SK-N-SH (cell line): ENCODE data around the gene ANKS4B. TPM values are rescaled to one million over a fixed set of nuclear protein-coding genes. Genes with fewer than 3 reads are reported as not detected.
A peak's percentile ranks its signal among the peaks of the same experiment; 100 is the strongest.

Experiments
- CTCF ChIA-PET: fragments of 300-600, 350-600 bp; formaldehyde crosslinking; extraction: SDS; loops from one replicate; lab custom pipeline; 2021; lab: Yijun Ruan, JAX
- POLR2A ChIA-PET: fragments of 350-600 bp; sonication (Branson Sonifier 250); formaldehyde crosslinking; extraction: SDS; loops from one replicate; lab custom pipeline; 2020; ENCODE audit warnings: antibody characterized with exemption, inconsistent platforms; lab: Yijun Ruan, JAX
- DNase-seq: peaks from one replicate; pipeline ENCODE4 v3.0.0; 2012
- H2AFZ ChIP-seq: fragments of 200-600 bp; sonication (generic); 2 replicates; pipeline ENCODE4 v1.8.1; 2016; ENCODE audit warnings: antibody characterized with exemption, mild to moderate bottlenecking, low read depth
- H3F3A ChIP-seq: fragments of 200-600 bp; sonication (generic); replicated peaks from 2 replicates; pipeline ENCODE3; 2016; ENCODE audit warnings: antibody characterized with exemption, mild to moderate bottlenecking; ENCODE audit not compliant: insufficient read depth
- H3K27ac ChIP-seq, 2 experiments: fragments of 200-500 bp in 1 of 2; fragments of 200-600 bp in 1 of 2; sonication (Bioruptor generic) in 1 of 2; sonication (generic), shearing (Covaris generic) in 1 of 2; 2 replicates each; pipeline versions ENCODE4 v1.5.1 to v1.6.1; 2014 to 2016; ENCODE audit warnings: low read depth in 2 of 2, inconsistent platforms in 1 of 2, low read length in 1 of 2, mild to moderate bottlenecking in 1 of 2, mixed read lengths in 1 of 2
- H3K27me3 ChIP-seq: fragments of 200-600 bp; sonication (generic), shearing (Covaris generic); 2 replicates; pipeline ENCODE4 v1.6.1; 2016; ENCODE audit warnings: mixed run types; ENCODE audit not compliant: insufficient read depth
- H3K36me3 ChIP-seq, 2 experiments: fragments of 200-500 bp in 1 of 2; fragments of 200-600 bp in 1 of 2; sonication (Bioruptor generic) in 1 of 2; sonication (generic) in 1 of 2; replicated peaks in 1 of 2; 2 replicates each; pipeline versions ENCODE3 to v1.5.1; 2014 to 2016; ENCODE audit warnings: low read length in 1 of 2, mild to moderate bottlenecking in 1 of 2; ENCODE audit not compliant: insufficient read depth in 2 of 2, control insufficient read depth in 1 of 2
- H3K4me1 ChIP-seq, 2 experiments: fragments of 200-500 bp in 1 of 2; fragments of 200-600 bp in 1 of 2; sonication (Bioruptor generic) in 1 of 2; sonication (generic), shearing (Covaris generic) in 1 of 2; 2 replicates each; pipeline versions ENCODE4 v1.5.1 to v1.6.1; 2014 to 2016; ENCODE audit warnings: low read depth in 1 of 2, low read length in 1 of 2, mixed run types in 1 of 2; ENCODE audit not compliant: insufficient read depth in 2 of 2, control insufficient read depth in 1 of 2
- H3K4me2 ChIP-seq: fragments of 200-600 bp; sonication (generic), shearing (Covaris generic); 2 replicates; pipeline ENCODE4 v1.6.1; 2017; ENCODE audit warnings: mixed run types
- H3K4me3 ChIP-seq, 2 experiments: fragments of 200-500 bp in 1 of 2; fragments of 200-600 bp in 1 of 2; sonication (Bioruptor generic) in 1 of 2; sonication (generic), shearing (Covaris generic) in 1 of 2; 2 replicates each; pipeline versions ENCODE4 v1.5.1 to v1.8.1; 2014 to 2016; ENCODE audit warnings: low read depth in 2 of 2, inconsistent platforms in 1 of 2, low read length in 1 of 2, mild to moderate bottlenecking in 1 of 2, mixed read lengths in 1 of 2, moderate library complexity in 1 of 2
- H3K79me2 ChIP-seq: fragments of 200-600 bp; sonication (generic); 2 replicates; pipeline ENCODE4 v1.8.1; 2017; ENCODE audit warnings: mild to moderate bottlenecking; ENCODE audit not compliant: insufficient read depth
- H3K9ac ChIP-seq: fragments of 200-600 bp; sonication (generic); 2 replicates; pipeline ENCODE4 v1.6.1; 2017; ENCODE audit warnings: mixed run types
- H3K9me2 ChIP-seq: fragments of 200-600 bp; sonication (generic); 2 replicates; pipeline ENCODE4 v1.6.1; 2017; ENCODE audit warnings: mixed run types
- H3K9me3 ChIP-seq: fragments of 200-600 bp; sonication (generic); 2 replicates; pipeline ENCODE4 v1.6.1; 2017; ENCODE audit warnings: mixed run types, mild to moderate bottlenecking, moderate library complexity
- H4K20me1 ChIP-seq: fragments of 200-600 bp; sonication (generic); 2 replicates; pipeline ENCODE4 v1.6.1; 2017; ENCODE audit warnings: mild to moderate bottlenecking, mixed run types; ENCODE audit not compliant: insufficient read depth
- CHD2 ChIP-seq: fragments of 150-350 bp; IDR thresholded peaks from 2 replicates; pipeline ENCODE4 v1.6.1; 2018; ENCODE audit warnings: low read length; ENCODE audit not compliant: partially characterized antibody
- EZH2phosphoT487 ChIP-seq: fragments of 200-600 bp; sonication (generic); IDR thresholded peaks from 2 replicates; pipeline ENCODE4 v1.6.1; 2017; ENCODE audit warnings: low read depth, mixed run types, mild to moderate bottlenecking, antibody characterized with exemption, moderate library complexity, borderline replicate concordance
- FOXJ3 ChIP-seq: sonication (generic); formaldehyde crosslinking; IDR thresholded peaks from 2 replicates; pipeline ENCODE4 v1.5.1; 2020; ENCODE audit warnings: mild to moderate bottlenecking, missing genetic modification reagents
- FOXM1 ChIP-seq: IDR thresholded peaks from 2 replicates; pipeline ENCODE4 v1.4.0; 2012; ENCODE audit warnings: low read depth, mild to moderate bottlenecking
- MEF2A ChIP-seq: IDR thresholded peaks from 2 replicates; pipeline ENCODE4 v1.4.0; 2012; ENCODE audit warnings: low read depth, borderline replicate concordance
- NFIC ChIP-seq: IDR thresholded peaks from 2 replicates; pipeline ENCODE4 v1.4.0; 2012; ENCODE audit warnings: borderline replicate concordance
- RAD21 ChIP-seq: IDR thresholded peaks from 2 replicates; pipeline ENCODE4 v1.6.1; 2012; ENCODE audit warnings: mild to moderate bottlenecking, low read length
- SMC3 ChIP-seq: IDR thresholded peaks from 2 replicates; pipeline ENCODE4 v1.6.1; 2012; ENCODE audit warnings: low read depth, low read length, improper control_type of control experiment
- USF1 ChIP-seq: IDR thresholded peaks from 2 replicates; pipeline ENCODE4 v1.4.0; 2012; ENCODE audit warnings: low read depth, borderline replicate concordance
- WGBS: methylation state at CpG from one replicate; pipeline ENCODE4 v1.1.6; 2017; ENCODE audit warnings: low lambda C conversion rate; 5-methylcytosine and 5-hydroxymethylcytosine counted together
- polyA plus RNA-seq, 3 experiments: library from polyadenylated mRNA; depleted of rRNA; stranded (reverse); fragments of >200 nt; gene quantifications; 2 replicates each; pipeline ENCODE4 v1.2.3, GENCODE V29; 2012
- TF ChIP-seq, protein P1 (sequence below): fragments of 150-350 bp; IDR thresholded peaks from 2 replicates; pipeline ENCODE4 v1.6.1; 2017; ENCODE audit warnings: antibody characterized with exemption, low read length, low read depth, borderline replicate concordance

The ANKS4B gene
- polyA plus RNA-seq, 1 of the 3 experiments (the other 2 are of a cell fraction): not detected

GRCh38 chr16:21276090-21276489 is 42.6 kb downstream of the ANKS4B start:
- Histone ChIP-seq H3K27me3 (peaks cover 20% of the 10 kb centered on the region; the same call in 1 of the 2 replicates), H4K20me1 (no peaks in the 10 kb centered on the region), H3K36me3 (no peaks in the 10 kb centered on the region), H3K9ac (no peak overlapping the region), H3K9me3 (no peaks in the 10 kb centered on the region), H3F3A (no peaks in the 10 kb centered on the region), H3K4me2 (no peak overlapping the region), H3K9me2 (no peaks in the 10 kb centered on the region), H3K4me1 (peaks cover 0 to 3% of the 10 kb centered on the region in 2 experiments; a peak in 1 of 4 replicates), H3K27ac (no peak overlapping the region), H3K79me2 (no peaks in the 10 kb centered on the region), H3K4me3 (no peak overlapping the region), H2AFZ (no peak overlapping the region)
- 71% methylated on average over 9 of the region's 9 CpGs for WGBS
- POLR2A ChIA-PET: interaction anchor here (0.5 kb wide), 1 partner anchor 120 kb away, joined by 3 read pairs; no protein-coding TSS in a partner anchor
- DNase-seq: no peak
- CTCF ChIA-PET: interaction anchor here (0.7 to 6.5 kb wide), 7 partner anchors 10 to 118 kb away, joined by 3 to 71 read pairs (median 5); partner anchors contain the start of gene LDAF1
- TF ChIP-seq FOXM1 (no peak), NFIC (no peak), USF1 (no peak), CHD2 (no peak), FOXJ3 (CRISPR knock-in tag) (no peak), SMC3 (no peak), RAD21 (no peak)
- TF ChIP-seq, protein P1, sequence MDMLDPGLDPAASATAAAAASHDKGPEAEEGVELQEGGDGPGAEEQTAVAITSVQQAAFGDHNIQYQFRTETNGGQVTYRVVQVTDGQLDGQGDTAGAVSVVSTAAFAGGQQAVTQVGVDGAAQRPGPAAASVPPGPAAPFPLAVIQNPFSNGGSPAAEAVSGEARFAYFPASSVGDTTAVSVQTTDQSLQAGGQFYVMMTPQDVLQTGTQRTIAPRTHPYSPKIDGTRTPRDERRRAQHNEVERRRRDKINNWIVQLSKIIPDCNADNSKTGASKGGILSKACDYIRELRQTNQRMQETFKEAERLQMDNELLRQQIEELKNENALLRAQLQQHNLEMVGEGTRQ: no peak

GRCh38 chr16:21277045-21277926 is 43.8 kb downstream of the ANKS4B start:
- whole genome bisulfite sequencing: 83% methylated on average over 12 of the region's 17 CpGs
- Histone ChIP-seq H3K4me3 (peak overlapping the region; percentile 57 to 60; a peak in 3 of 4 replicates), H4K20me1 (no peaks in the 10 kb centered on the region), H3K27ac (no peak overlapping the region), H3K9me3 (no peaks in the 10 kb centered on the region), H3K36me3 (no peaks in the 10 kb centered on the region), H3K79me2 (no peaks in the 10 kb centered on the region), H3K27me3 (peaks cover 20% of the 10 kb centered on the region; the same call in 1 of the 2 replicates), H3K4me2 (peak overlapping the region; percentile 85), H3F3A (no peaks in the 10 kb centered on the region), H3K4me1 (peaks cover 0 to 3% of the 10 kb centered on the region in 2 experiments; a peak in 1 of 4 replicates), H3K9me2 (no peaks in the 10 kb centered on the region), H2AFZ (no peak overlapping the region), H3K9ac (no peak overlapping the region)
- CTCF ChIA-PET: interaction anchor here (0.6 to 7.5 kb wide), 20 partner anchors 9 to 1755 kb away, joined by 3 to 71 read pairs (median 5); partner anchors contain the start of gene LDAF1
- POLR2A ChIA-PET: no interaction called here
- TF ChIP-seq MEF2A (no peak), USF1 (no peak), EZH2phosphoT487 (no peak), NFIC (no peak)
- no peak for DNase-seq
